Epithelial cell of proximal tubule (primary cell): ENCODE data around the gene SAA2. TPM values are rescaled to one million over a fixed set of nuclear protein-coding genes. Genes with fewer than 3 reads are reported as not detected.
A peak's percentile ranks its signal among the peaks of the same experiment; 100 is the strongest.
"Not testable (repeated sequence)": the region's sequence is repeated elsewhere in the genome, so short reads cannot be mapped to it uniquely, and the experiment has no call there.

Source experiments
- DNase-seq: peaks from one replicate; pipeline ENCODE4 v3.0.0-alpha.2; 2011; ENCODE audit warnings: low read depth
- H3K4me3 ChIP-seq: 2 replicates; pipeline ENCODE4 v1.5.1; 2011; ENCODE audit warnings: low read depth, mild to moderate bottlenecking, low read length
- total RNA-seq: library from RNA; depleted of rRNA; stranded (reverse); fragments of >200 nt; gene quantifications from 2 replicates; pipeline ENCODE4 v1.2.3, GENCODE V29; 2015
- TF ChIP-seq, protein P1 (sequence below): conservative IDR thresholded peaks from 2 replicates; pipeline ENCODE4 v1.5.1; 2012; ENCODE audit warnings: low read depth, mild to moderate bottlenecking, low read length

Gene SAA2
- total RNA-seq, 1 donor from 2014 or later = 63.5 TPM

DNA sequence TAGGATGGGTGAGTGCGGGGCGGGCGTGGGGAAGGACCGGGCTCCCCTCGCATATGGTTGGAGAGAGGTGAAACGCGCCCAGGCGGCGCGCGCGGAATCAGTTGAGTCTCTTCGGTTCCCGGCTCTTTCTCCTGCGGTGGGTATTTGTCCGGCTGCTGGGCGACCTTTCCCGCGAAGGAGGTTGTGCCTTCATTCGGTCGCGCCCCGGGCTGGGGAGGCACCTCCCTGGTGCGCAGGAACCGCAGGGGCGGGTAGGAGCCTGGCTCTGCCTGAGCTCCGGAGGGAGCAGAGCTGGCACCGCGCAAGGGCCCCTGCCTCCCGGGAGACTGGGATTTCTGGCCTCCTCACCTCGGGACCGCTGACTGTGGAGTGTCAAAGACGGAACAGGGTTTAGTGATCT is 39.4 kb downstream of the SAA2 start:
- TF ChIP-seq, protein P1, sequence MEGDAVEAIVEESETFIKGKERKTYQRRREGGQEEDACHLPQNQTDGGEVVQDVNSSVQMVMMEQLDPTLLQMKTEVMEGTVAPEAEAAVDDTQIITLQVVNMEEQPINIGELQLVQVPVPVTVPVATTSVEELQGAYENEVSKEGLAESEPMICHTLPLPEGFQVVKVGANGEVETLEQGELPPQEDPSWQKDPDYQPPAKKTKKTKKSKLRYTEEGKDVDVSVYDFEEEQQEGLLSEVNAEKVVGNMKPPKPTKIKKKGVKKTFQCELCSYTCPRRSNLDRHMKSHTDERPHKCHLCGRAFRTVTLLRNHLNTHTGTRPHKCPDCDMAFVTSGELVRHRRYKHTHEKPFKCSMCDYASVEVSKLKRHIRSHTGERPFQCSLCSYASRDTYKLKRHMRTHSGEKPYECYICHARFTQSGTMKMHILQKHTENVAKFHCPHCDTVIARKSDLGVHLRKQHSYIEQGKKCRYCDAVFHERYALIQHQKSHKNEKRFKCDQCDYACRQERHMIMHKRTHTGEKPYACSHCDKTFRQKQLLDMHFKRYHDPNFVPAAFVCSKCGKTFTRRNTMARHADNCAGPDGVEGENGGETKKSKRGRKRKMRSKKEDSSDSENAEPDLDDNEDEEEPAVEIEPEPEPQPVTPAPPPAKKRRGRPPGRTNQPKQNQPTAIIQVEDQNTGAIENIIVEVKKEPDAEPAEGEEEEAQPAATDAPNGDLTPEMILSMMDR = no peak
- H3K4me3 ChIP-seq = no peak overlapping the region
- no peak for DNase-seq

DNA sequence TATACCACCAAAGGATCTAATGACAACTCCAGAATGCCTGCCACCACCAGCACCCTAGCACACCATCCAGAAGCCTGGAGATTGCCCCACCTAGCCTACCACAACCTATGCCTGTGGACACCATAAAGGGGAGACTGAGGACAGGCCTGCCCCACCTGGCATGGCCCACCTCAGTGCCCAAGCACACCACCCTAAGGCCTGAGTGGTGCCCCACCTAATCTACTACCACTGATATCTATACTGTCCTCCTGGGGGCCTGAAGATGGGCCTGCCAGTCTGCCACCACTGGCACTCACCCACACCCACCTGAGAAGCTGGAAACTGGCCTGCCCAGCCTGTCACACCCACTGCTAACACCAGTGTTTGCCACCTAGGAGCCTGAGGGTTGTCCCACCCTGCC is 43.7 kb downstream of the SAA2 start:
- no peak overlapping the region for H3K4me3 ChIP-seq
- TF ChIP-seq, protein P1 = no peak

DNA sequence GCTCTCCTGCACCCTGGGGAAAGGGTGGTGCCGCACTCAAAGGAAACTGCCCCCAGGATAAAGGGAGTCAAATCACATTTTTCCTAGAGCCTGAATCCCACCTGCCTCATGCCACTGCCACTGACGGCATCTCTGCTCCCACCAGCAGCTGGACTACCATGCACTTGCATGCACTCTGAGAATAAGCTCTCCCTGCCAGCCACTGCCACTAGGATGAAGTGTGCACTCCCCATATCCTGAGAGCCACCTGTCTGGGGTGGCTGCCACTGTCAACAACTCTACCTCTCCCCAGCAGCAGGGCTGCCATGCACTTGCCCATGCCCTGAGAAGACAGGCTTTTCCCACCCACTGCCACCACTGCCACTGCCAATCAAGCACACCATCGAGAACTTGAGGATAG is 44.2 kb downstream of the SAA2 start:
- H3K4me3 ChIP-seq = no peak overlapping the region
- no peak for DNase-seq
- TF ChIP-seq, protein P1 = no peak

More for the DNA sequence above, 43.7 kb downstream of the SAA2 start:
- no peak for DNase-seq

DNA sequence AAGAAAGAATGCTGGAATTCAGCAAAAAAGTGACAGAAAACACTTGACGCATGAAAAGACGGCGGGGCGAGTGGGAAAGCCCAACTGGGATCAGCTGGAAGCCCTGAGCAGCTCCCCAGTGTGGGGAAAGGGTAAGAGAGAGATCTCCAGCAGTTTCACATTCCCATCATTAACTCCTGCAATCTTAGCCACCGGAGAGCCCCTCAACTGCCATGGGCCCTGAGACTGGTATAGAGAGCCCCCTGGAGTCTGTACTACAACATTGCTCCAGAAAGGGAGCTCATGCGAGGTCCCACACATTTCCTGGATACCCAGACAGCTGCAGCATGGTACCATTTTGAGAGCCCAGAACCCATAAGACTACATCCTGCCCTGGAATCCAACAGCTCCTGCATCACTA is 44.7 kb downstream of the SAA2 start:
- H3K4me3 ChIP-seq = no peak overlapping the region
- no peak for DNase-seq
- TF ChIP-seq, protein P1 = peak; percentile 67

DNA sequence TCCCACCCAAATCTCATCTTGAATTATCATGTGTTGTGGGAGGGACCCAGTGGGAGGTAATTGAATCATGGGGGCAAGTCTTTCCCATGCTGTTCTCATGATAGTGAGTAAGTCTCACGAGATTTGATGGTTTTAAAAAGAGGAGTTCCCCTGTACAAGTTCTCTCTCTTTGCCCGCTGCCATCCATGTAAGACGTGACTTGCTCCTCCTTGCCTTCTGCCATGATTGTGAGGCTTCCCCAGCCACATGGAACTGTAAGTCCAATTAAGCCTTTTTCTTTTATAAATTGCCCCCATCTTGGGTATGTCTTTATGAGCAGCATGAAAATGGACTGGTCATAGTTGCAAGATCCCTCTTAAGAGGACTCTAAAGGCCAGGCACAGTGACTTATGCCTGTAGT is 50.7 kb downstream of the SAA2 start:
- H3K4me3 ChIP-seq, DNase-seq: not testable (repeated sequence)

DNA sequence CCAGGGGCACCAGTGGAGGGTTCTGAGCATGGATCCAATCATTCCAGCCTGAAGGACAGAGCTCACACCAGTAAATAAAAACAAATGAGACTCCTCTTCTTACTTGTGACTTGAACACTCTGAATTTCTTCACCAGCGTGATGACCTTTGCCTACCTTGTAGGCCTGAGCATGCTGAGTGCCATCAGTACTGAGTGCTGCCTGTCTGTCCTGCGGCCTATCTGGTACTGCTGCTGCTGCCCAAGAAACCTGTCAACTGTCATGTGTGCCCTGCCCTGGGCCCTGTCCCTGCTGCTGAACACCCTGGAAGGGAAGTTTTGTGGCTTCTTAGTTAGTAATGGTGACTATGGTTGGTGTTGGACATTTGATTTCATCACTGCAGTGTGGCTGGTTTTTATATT is 51.9 kb downstream of the SAA2 start:
- no peak overlapping the region for H3K4me3 ChIP-seq
- TF ChIP-seq, protein P1 = no peak
- DNase-seq = no peak

Other genes starting within 250 kb of the SAA2 start
- 22.4 and 30.6 TPM in 2 replicates for gene SERGEF, start 235.6 kb downstream of the SAA2 start, total RNA-seq
- gene TPH1, start 202.4 kb downstream of the SAA2 start, total RNA-seq = 0.07 TPM in 1 of 2 replicates, not detected in the other
- 22.8 and 36.5 TPM in 2 replicates for gene SAAL1, start 142.6 kb downstream of the SAA2 start, total RNA-seq
- gene MRGPRX3, start 116.1 kb downstream of the SAA2 start, total RNA-seq = not detected in 2 replicates
- not detected in 2 replicates for gene MRGPRX4, start 75.8 kb downstream of the SAA2 start, total RNA-seq
- gene SAA4, start 11.9 kb downstream of the SAA2 start, total RNA-seq = 0.22 and 2.8 TPM in 2 replicates
- 46.7 and 69.7 TPM in 2 replicates for gene SAA1, start 17.6 kb upstream of the SAA2 start, total RNA-seq
- 11.5 and 16.9 TPM in 2 replicates for gene HPS5, start 73.5 kb upstream of the SAA2 start, total RNA-seq
- gene GTF2H1, start 73.9 kb upstream of the SAA2 start, total RNA-seq = 30.8 and 47.9 TPM in 2 replicates
- gene LDHA, start 145.9 kb upstream of the SAA2 start, total RNA-seq = 1,254 and 1,671 TPM in 2 replicates
- not detected in 2 replicates for gene LDHC, start 163.7 kb upstream of the SAA2 start, total RNA-seq
- not detected in 2 replicates for gene LDHAL6A, start 207.2 kb upstream of the SAA2 start, total RNA-seq